ENCODE results near the gene LMX1A.

- TF ChIP-seq BCL3 (IDR thresholded peaks at IDR 0.05) (no peak), CTCF (IDR thresholded peaks at IDR 0.05) (no peak), ZSCAN20 (CRISPR knock-in tag; IDR thresholded peaks at IDR 0.05) (no peak), HOXB13 (CRISPR knock-in tag; IDR thresholded peaks at IDR 0.05; ENCODE audit: low read depth) (no peak), POLR2A (IDR thresholded peaks at IDR 0.05; ENCODE audit: low read length) (no peak), FOSB (CRISPR knock-in tag; IDR thresholded peaks at IDR 0.05) (no peak), RFX5 (IDR thresholded peaks at IDR 0.05) (no peak), RCOR1 (IDR thresholded peaks at IDR 0.05; ENCODE audit: low read depth, low read length) (no peak), REST (IDR thresholded peaks at IDR 0.05) (no peak), JUN (IDR thresholded peaks at IDR 0.05) (no peak)
Measured at GRCh38 chr1:165344736-165345135, 11.8 kb downstream of the LMX1A start.

All from A549 (cell line).